Fibroblast of pulmonary artery (primary cell): ENCODE data around the gene FAM162B.
A peak's percentile ranks its signal among the peaks of the same experiment; 100 is the strongest.

Experiments
- DNase-seq: peaks from one replicate; pipeline ENCODE4 v3.0.0-alpha.2; 2010; ENCODE audit warnings: low read depth
- H3K4me3 ChIP-seq: replicated peaks from 2 replicates; pipeline ENCODE4 v1.5.1; 2011; ENCODE audit warnings: low read depth, mild to moderate bottlenecking, control low read depth, low read length, moderate library complexity
- CTCF ChIP-seq: IDR thresholded peaks from 2 replicates; pipeline ENCODE4 v1.5.1; 2011; ENCODE audit warnings: mild to moderate bottlenecking, control low read depth, low read length, inconsistent platforms; ENCODE audit errors: missing control alignments

The FAM162B gene

GRCh38 chr6:116783852-116784251 is 18.3 kb upstream of the FAM162B start:
- DNase-seq: no peak
- no peak overlapping the region for H3K4me3 ChIP-seq
- TF ChIP-seq CTCF: no peak

- H3K4me3 ChIP-seq: no peak overlapping the region
- DNase-seq: peak; percentile 61
- TF ChIP-seq CTCF: peak; percentile 48
Measured at GRCh38 chr6:116779573-116780164, 14.2 kb upstream of the FAM162B start.

- no peak for TF ChIP-seq CTCF
- H3K4me3 ChIP-seq: no peak overlapping the region
- peak; percentile 7 for DNase-seq
Measured at GRCh38 chr6:116773886-116774285, 8.4 kb upstream of the FAM162B start.

GRCh38 chr6:116772450-116772849 is 6.9 kb upstream of the FAM162B start:
- no peak for DNase-seq
- H3K4me3 ChIP-seq: no peak overlapping the region
- TF ChIP-seq CTCF: no peak

- DNase-seq: no peak
- TF ChIP-seq CTCF: no peak
Measured at GRCh38 chr6:116767715-116768114, 2.2 kb upstream of the FAM162B start.

GRCh38 chr6:116766506-116767176 is 1.1 kb upstream of the FAM162B start:
- no peak for DNase-seq
- no peak overlapping the region for H3K4me3 ChIP-seq
- TF ChIP-seq CTCF: no peak

More at GRCh38 chr6:116767715-116768114, 2.2 kb upstream of the FAM162B start:
- no peak overlapping the region for H3K4me3 ChIP-seq

- peak overlapping the region; percentile 56 for H3K4me3 ChIP-seq
- no peak for TF ChIP-seq CTCF
- DNase-seq: no peak
Measured at GRCh38 chr6:116764629-116764960, 924 bp downstream of the FAM162B start.
